GM12878 (cell line): Measurements from ENCODE around the gene ORC4. TPM values are rescaled to one million over a fixed set of nuclear protein-coding genes. Genes with fewer than 3 reads are reported as not detected.
A peak's percentile ranks its signal among the peaks of the same experiment; 100 is the strongest.

ENCODE experiments used
- CHD4 ChIP-seq: fragments of 200-600 bp; sonication (generic); IDR thresholded peaks from 2 replicates; pipeline ENCODE4 v1.6.1; 2016; ENCODE audit warnings: mild to moderate bottlenecking
- GATAD2B ChIP-seq: fragments of 450-650 bp; conservative IDR thresholded peaks from 2 replicates; pipeline ENCODE4 v1.6.1; 2017; ENCODE audit warnings: low read depth, mild to moderate bottlenecking, moderate library complexity
- HDGF ChIP-seq: fragments of 450-650 bp; IDR thresholded peaks from 2 replicates; pipeline ENCODE4 v1.6.1; 2016; ENCODE audit warnings: antibody characterized with exemption
- HSF1 ChIP-seq: fragments of 150-350 bp; IDR thresholded peaks from 2 replicates; pipeline ENCODE4 v1.6.1; 2014; ENCODE audit warnings: mild to moderate bottlenecking, low read depth, low read length
- MEF2A ChIP-seq: IDR thresholded peaks from 2 replicates; pipeline ENCODE4 v1.6.1; 2011; ENCODE audit warnings: low read depth, mild to moderate bottlenecking, low read length, moderate library complexity; ENCODE audit not compliant: insufficient read depth
- MLLT1 ChIP-seq: fragments of 450-650 bp; IDR thresholded peaks from 2 replicates; pipeline ENCODE4 v1.6.1; 2016; ENCODE audit warnings: mild to moderate bottlenecking
- MYB ChIP-seq: fragments of 150-350 bp; IDR thresholded peaks from 2 replicates; pipeline ENCODE4 v1.6.1; 2014; ENCODE audit warnings: mild to moderate bottlenecking, low read depth, low read length, borderline replicate concordance
- NKRF ChIP-seq: fragments of 450-650 bp; conservative IDR thresholded peaks from 2 replicates; pipeline ENCODE4 v1.6.1; 2017; ENCODE audit warnings: mild to moderate bottlenecking, moderate library complexity
- POLR2AphosphoS5 ChIP-seq: IDR thresholded peaks from 2 replicates; pipeline ENCODE4 v1.6.1; 2011; ENCODE audit warnings: mild to moderate bottlenecking, low read length, inconsistent platforms
- POU2F2 ChIP-seq: IDR thresholded peaks from 3 replicates; pipeline ENCODE4 v1.6.1; 2011; ENCODE audit warnings: low read depth, mild to moderate bottlenecking, low read length, borderline replicate concordance
- RELB ChIP-seq: fragments of 450-650 bp; IDR thresholded peaks from 2 replicates; pipeline ENCODE4 v1.6.1; 2017; ENCODE audit warnings: low read depth, mild to moderate bottlenecking, moderate library complexity
- REST ChIP-seq: IDR thresholded peaks from 2 replicates; pipeline ENCODE4 v1.6.1; 2012; ENCODE audit warnings: mild to moderate bottlenecking, low read depth, low read length
- SIN3A ChIP-seq: IDR thresholded peaks from 2 replicates; pipeline ENCODE4 v1.6.1; 2012; ENCODE audit warnings: low read depth, low read length, improper control_type of control experiment
- SMAD5 ChIP-seq: IDR thresholded peaks from 2 replicates; pipeline ENCODE4 v1.6.1; 2016; ENCODE audit warnings: antibody characterized with exemption, low read depth
- TAF1 ChIP-seq: IDR thresholded peaks from 2 replicates; pipeline ENCODE4 v1.6.1; 2011; ENCODE audit warnings: mild to moderate bottlenecking, low read depth, low read length, borderline replicate concordance
- USF1 ChIP-seq: IDR thresholded peaks from 2 replicates; pipeline ENCODE4 v1.6.1; 2011; ENCODE audit warnings: borderline replicate concordance, low read depth, mild to moderate bottlenecking, moderate library complexity, mixed read lengths, low read length; ENCODE audit not compliant: insufficient read depth; ENCODE audit errors: extremely low read length
- WRNIP1 ChIP-seq: IDR thresholded peaks from 2 replicates; pipeline ENCODE4 v1.6.1; 2011; ENCODE audit warnings: low read depth, low read length, improper control_type of control experiment, borderline replicate concordance
- polyA plus RNA-seq, 11 experiments: library from polyadenylated mRNA; depleted of rRNA in 4 of 11; unstranded in 6 of 11; stranded (reverse) in 5 of 11; fragments of >200 nt; fragmentation: Nextera tagmentation in 4 of 11; fragmentation: Illumina TruSeq in 1 of 11; extraction: Ambion mirVana in 4 of 11; extraction: Trizol in 1 of 11; gene quantifications; 1 replicate in 1 of 11; 2 replicates in 10 of 11; pipeline versions ENCODE4 v1.2.1 to v1.2.3, GENCODE V29; 2011 to 2016; ENCODE audit warnings: inconsistent platforms in 2 of 11, missing spikeins in 2 of 11, low read depth in 1 of 11
- total RNA-seq, 4 experiments: library from RNA; depleted of rRNA in 3 of 4; stranded (reverse); fragments of >200 nt in 3 of 4; fragmentation: Illumina TruSeq in 1 of 4; extraction: Trizol in 1 of 4; gene quantifications; 2 replicates each; pipeline versions ENCODE4 v1.2.1 to v1.2.3, GENCODE V29; 2013 to 2021

Gene ORC4
- total and polyA plus RNA-seq, 10 of the 15 experiments (the other 5 are each of a cell fraction or from before 2014, with no cell fraction given), result 25.7 to 71.3 (median 52.1) TPM

GRCh38 chr2:148021059-148021861 is 723 bp upstream of the ORC4 start, which contains the start of gene MBD5 (continued):
- TF ChIP-seq REST, result 0 out of 2 replicates have a peak, but pooled peaks have one; percentile 13
- no peak for TF ChIP-seq WRNIP1
- TF ChIP-seq MEF2A, result no peak
- TF ChIP-seq NKRF, result 0 out of 2 replicates have a peak, but pooled peaks have one; percentile 12
- TF ChIP-seq TAF1, result peak; percentile 97
- TF ChIP-seq HSF1, result no peak
- 0 out of 3 replicates have a peak, but pooled peaks have one; percentile 18 for TF ChIP-seq POU2F2
- TF ChIP-seq GATAD2B, result peak; percentile 17; the same call in 1 of the 2 replicates
- TF ChIP-seq CHD4, result no peak
- TF ChIP-seq HDGF, result 0 out of 2 replicates have a peak, but pooled peaks have one; percentile 15
- no peak for TF ChIP-seq MYB
- 0 out of 2 replicates have a peak, but pooled peaks have one; percentile 53 for TF ChIP-seq SMAD5
- peak; percentile 63; the same call in 1 of the 2 replicates for TF ChIP-seq SIN3A
- peak; percentile 46; the same call in 1 of the 2 replicates for TF ChIP-seq POLR2AphosphoS5
- peak; percentile 47 for TF ChIP-seq MLLT1
- no peak for TF ChIP-seq USF1
- peak; percentile 57 for TF ChIP-seq RELB
